ENCODE data around the gene LYL1.

Gene LYL1

GRCh38 chr19:13078381-13078780 lies 24.3 kb downstream of the LYL1 start:
- Mint-ChIP-seq H3K36me3 (ENCODE audit: low read depth) (no peaks in the 10 kb centered on the region), H3K9me3 (no peaks in the 10 kb centered on the region), H3K27ac (peak overlapping the region; percentile 81 to 98 (median 92)), H3K4me1 (peaks cover 61% of the 10 kb centered on the region), H3K27me3 (ENCODE audit: low read depth) (peaks cover 29% of the 10 kb centered on the region), H3K4me3 (no peak overlapping the region)
- TF ChIP-seq, protein P1, sequence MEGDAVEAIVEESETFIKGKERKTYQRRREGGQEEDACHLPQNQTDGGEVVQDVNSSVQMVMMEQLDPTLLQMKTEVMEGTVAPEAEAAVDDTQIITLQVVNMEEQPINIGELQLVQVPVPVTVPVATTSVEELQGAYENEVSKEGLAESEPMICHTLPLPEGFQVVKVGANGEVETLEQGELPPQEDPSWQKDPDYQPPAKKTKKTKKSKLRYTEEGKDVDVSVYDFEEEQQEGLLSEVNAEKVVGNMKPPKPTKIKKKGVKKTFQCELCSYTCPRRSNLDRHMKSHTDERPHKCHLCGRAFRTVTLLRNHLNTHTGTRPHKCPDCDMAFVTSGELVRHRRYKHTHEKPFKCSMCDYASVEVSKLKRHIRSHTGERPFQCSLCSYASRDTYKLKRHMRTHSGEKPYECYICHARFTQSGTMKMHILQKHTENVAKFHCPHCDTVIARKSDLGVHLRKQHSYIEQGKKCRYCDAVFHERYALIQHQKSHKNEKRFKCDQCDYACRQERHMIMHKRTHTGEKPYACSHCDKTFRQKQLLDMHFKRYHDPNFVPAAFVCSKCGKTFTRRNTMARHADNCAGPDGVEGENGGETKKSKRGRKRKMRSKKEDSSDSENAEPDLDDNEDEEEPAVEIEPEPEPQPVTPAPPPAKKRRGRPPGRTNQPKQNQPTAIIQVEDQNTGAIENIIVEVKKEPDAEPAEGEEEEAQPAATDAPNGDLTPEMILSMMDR (IDR thresholded peaks at IDR 0.05; ENCODE audit: unreplicated experiment in 3 of 3) = no peak

DNA sequence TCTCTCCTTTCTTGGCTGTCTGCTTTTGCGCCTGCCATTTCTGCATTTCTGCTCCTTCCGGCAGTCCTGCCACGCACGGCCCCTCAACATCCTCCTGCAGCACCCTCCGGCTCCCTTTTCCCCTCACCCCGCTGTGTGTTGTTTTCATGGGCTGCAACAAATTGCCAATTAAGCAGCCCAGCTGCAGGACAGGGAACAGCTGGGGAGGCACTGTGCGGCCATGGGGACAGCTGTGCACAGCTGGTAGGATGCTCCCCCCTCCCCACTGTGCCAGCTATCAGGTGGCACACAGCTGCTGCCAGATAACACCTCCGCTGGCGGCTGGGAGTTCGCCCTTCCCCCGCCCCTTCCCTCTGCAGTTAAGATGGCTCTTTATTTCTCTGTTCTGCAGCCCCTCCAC lies 25.4 kb downstream of the LYL1 start:
- peaks cover 50% of the 10 kb centered on the region for H3K4me1 Mint-ChIP-seq
- TF ChIP-seq, protein P1 (IDR thresholded peaks at IDR 0.05; ENCODE audit: unreplicated experiment in 3 of 3) = no peak
- peaks cover 37% of the 10 kb centered on the region for H3K27me3 Mint-ChIP-seq (ENCODE audit: low read depth)
- H3K9me3 Mint-ChIP-seq = no peaks in the 10 kb centered on the region
- H3K27ac Mint-ChIP-seq = peak overlapping the region; percentile 84 to 98 (median 92)
- peak overlapping the region in 2 of 3 experiments; percentile 59 to 66 for H3K4me3 Mint-ChIP-seq
- H3K36me3 Mint-ChIP-seq (ENCODE audit: low read depth) = no peaks in the 10 kb centered on the region

DNA sequence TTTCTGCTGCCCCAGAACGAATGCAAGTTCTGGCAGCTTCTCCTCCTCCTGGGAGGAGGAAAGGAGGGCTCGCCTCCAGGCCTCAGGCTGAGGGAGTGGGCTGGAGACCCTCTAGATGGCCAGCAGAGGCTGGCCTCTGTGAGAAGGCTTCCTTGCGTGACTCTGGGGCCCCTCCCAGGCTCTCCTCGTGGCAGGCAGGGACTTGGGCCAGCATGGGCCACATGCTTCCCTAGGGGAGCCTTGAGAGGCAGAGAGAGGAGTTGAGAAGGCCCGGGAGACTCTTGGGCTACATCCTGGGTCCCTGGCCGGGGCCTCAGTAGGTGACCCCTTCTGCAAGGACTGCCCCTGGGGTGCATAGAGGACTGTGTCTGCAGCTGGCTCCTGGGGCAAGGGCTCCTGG lies 25.9 kb downstream of the LYL1 start:
- H3K4me3 Mint-ChIP-seq = no peak overlapping the region
- TF ChIP-seq, protein P1 (IDR thresholded peaks at IDR 0.05; ENCODE audit: unreplicated experiment in 3 of 3) = no peak
- no peaks in the 10 kb centered on the region for H3K36me3 Mint-ChIP-seq (ENCODE audit: low read depth)
- peaks cover 45% of the 10 kb centered on the region for H3K4me1 Mint-ChIP-seq
- H3K9me3 Mint-ChIP-seq = no peaks in the 10 kb centered on the region
- H3K27ac Mint-ChIP-seq = peak overlapping the region; percentile 84 to 98 (median 92)
- H3K27me3 Mint-ChIP-seq (ENCODE audit: low read depth) = peaks cover 39% of the 10 kb centered on the region

DNA sequence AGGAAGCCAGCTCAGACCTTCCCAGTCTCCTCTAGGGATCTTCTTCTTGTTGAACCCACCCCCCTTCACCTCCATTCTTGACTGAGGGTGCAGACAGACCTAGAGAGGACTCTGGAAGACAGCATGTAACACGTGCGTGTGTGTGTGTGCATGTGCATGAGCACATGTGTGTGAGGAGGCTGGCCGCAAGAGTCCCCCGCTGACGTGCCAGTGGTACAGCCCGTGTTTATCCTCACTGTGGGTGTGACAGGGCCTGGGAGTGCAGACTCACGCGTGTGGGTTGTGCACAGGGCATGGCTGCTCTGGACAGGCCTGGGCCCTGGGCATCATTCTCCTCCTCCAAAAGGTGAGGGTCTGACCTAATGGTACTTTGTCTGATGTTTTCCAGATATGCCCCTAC lies 26.3 kb downstream of the LYL1 start:
- H3K27ac Mint-ChIP-seq = peak overlapping the region; percentile 9 to 98 (median 55)
- no peaks in the 10 kb centered on the region for H3K36me3 Mint-ChIP-seq (ENCODE audit: low read depth)
- H3K27me3 Mint-ChIP-seq (ENCODE audit: low read depth) = peaks cover 36% of the 10 kb centered on the region
- no peak overlapping the region for H3K4me3 Mint-ChIP-seq
- TF ChIP-seq, protein P1 (IDR thresholded peaks at IDR 0.05; ENCODE audit: unreplicated experiment in 3 of 3) = no peak
- no peaks in the 10 kb centered on the region for H3K9me3 Mint-ChIP-seq
- H3K4me1 Mint-ChIP-seq = peaks cover 45% of the 10 kb centered on the region

- peaks cover 46% of the 10 kb centered on the region for H3K27me3 Mint-ChIP-seq (ENCODE audit: low read depth)
- no peaks in the 10 kb centered on the region for H3K9me3 Mint-ChIP-seq
- no peaks in the 10 kb centered on the region for H3K36me3 Mint-ChIP-seq (ENCODE audit: low read depth)
- H3K27ac Mint-ChIP-seq = peak overlapping the region in 2 of 3 experiments; percentile 38 to 48
- H3K4me1 Mint-ChIP-seq = peaks cover 59% of the 10 kb centered on the region
- TF ChIP-seq, protein P1 (IDR thresholded peaks at IDR 0.05; ENCODE audit: unreplicated experiment in 3 of 3) = no peak
- H3K4me3 Mint-ChIP-seq = no peak overlapping the region
These were observed 28.3 kb downstream of the LYL1 start for GRCh38 chr19:13074378-13074777.

DNA sequence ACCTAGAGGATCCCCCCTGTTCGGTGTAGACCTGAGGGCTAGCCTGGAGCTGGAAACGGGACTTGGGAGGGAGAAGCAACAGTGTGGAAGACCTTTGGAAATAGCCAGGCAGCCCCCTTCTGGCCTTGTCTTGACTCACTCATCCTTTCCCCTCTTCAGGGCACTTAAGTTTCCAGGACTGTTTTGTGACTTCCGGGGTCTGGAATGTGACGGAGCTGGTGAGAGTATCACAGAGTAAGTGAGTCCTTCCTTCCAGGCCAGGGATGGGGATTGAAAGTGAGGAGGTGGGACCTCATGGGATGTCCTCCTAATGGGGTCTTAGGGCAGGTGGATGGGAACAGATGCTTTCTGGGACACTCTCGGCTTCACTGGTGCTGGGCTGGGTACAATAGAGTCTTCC lies 29.4 kb downstream of the LYL1 start:
- no peaks in the 10 kb centered on the region for H3K9me3 Mint-ChIP-seq
- H3K36me3 Mint-ChIP-seq (ENCODE audit: low read depth) = no peaks in the 10 kb centered on the region

More for the DNA sequence above, 29.4 kb downstream of the LYL1 start:
- peak overlapping the region in 1 of 3 experiments; percentile 48 for H3K27ac Mint-ChIP-seq
- peaks cover 49% of the 10 kb centered on the region for H3K27me3 Mint-ChIP-seq (ENCODE audit: low read depth)
- H3K4me1 Mint-ChIP-seq = peaks cover 62% of the 10 kb centered on the region
- H3K4me3 Mint-ChIP-seq = no peak overlapping the region
- TF ChIP-seq, protein P1 (IDR thresholded peaks at IDR 0.05; ENCODE audit: unreplicated experiment in 3 of 3) = no peak
